Measurements from ENCODE around the gene LCN12.

The LCN12 gene

GRCh38 chr9:136979769-136980587 is 27.9 kb downstream of the LCN12 start:
- no peak overlapping the region for H3K4me3 Mint-ChIP-seq
- no peaks in the 10 kb centered on the region for H3K36me3 Mint-ChIP-seq
- ATAC-seq = no peak
- H3K27me3 Mint-ChIP-seq = peaks cover 79% of the 10 kb centered on the region
- H3K4me1 Mint-ChIP-seq = no peaks in the 10 kb centered on the region
- no peak overlapping the region for H3K27ac Mint-ChIP-seq
- no peaks in the 10 kb centered on the region for H3K9me3 Mint-ChIP-seq

DNA sequence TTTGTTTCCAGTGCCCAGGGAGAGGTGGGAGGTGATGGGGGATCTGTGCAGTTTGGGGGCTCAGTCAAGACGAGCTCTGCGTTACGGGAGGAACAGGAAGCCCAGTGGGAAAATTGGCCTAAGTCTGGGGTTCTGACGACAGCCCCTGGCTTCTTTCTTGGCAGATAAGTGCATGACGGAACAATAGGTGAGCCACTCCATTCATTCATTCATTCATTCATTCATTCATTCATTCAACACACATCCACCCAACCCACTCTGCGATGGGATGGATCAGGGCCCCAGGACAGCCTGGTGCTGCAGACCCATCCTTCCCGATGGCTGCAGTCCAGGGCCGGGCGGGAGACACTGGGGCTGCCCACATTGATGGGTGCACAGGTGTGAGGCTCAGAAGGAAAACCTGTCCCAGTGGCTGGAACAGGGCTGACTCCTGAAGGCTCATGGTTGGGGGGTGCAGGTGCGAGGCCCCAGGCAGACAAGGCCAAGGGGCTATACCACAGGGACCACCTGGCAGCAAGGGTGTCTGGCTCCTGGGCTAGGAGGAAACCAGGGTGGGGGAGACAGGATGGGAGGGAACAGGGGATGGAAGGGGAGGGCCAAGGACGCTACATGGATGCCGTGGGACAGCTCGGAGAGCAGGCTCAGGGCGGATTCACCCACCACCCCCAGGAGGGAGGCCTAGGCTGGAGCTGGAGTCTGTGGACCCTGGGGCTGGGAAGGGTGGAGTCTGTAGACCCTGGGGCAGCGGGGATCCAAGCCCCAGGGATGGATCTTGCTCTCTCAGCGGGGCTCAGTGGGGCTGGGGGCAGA is 28.8 kb downstream of the LCN12 start:
- no peak overlapping the region for H3K27ac Mint-ChIP-seq
- no peak for ATAC-seq
- no peaks in the 10 kb centered on the region for H3K36me3 Mint-ChIP-seq
- no peaks in the 10 kb centered on the region for H3K9me3 Mint-ChIP-seq
- peaks cover 71% of the 10 kb centered on the region for H3K27me3 Mint-ChIP-seq
- H3K4me3 Mint-ChIP-seq = no peak overlapping the region
- H3K4me1 Mint-ChIP-seq = no peaks in the 10 kb centered on the region

DNA sequence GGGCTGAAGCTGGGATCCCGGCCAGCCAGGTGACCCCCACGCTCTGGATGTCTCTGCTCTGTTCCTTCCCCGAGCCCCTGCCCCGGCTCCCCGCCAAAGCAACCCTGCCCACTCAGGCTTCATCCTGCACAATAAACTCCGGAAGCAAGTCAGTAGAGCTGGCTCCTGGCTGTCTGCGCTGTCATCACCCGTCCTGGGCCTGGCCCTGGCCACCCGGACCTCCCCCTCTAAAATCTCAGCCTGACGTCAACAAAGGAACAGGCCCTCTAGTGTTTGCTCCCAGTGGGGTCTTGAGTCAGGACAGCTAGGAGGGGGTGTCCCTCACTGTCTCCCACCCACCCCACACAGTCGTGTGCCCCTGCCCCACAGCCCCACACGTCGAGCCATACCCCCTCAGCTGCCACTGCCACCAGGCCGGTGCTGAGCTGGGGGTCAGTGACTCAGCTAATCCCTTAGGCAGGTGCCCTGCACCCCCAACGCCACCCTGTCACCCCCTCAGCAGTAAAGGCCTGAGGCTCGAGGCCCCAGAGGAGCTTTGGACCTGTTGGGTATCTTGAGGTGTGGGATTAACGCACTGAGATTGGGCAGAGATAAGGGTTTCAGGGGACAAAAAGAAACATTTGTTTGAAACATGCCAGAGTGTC is 29.6 kb downstream of the LCN12 start:
- no peaks in the 10 kb centered on the region for H3K9me3 Mint-ChIP-seq
- H3K27me3 Mint-ChIP-seq = peaks cover 67% of the 10 kb centered on the region
- no peaks in the 10 kb centered on the region for H3K4me1 Mint-ChIP-seq
- ATAC-seq = no peak
- no peak overlapping the region for H3K4me3 Mint-ChIP-seq
- H3K36me3 Mint-ChIP-seq = no peaks in the 10 kb centered on the region
- H3K27ac Mint-ChIP-seq = no peak overlapping the region

- no peak within 1 kb of the TSS for H3K4me3 Mint-ChIP-seq
Measured at GRCh38 chr9:136982232-136983051, 30.4 kb downstream of the LCN12 start, which contains the start of gene LCNL1. LCNL1 (plus strand) TSS chr9:136982993; CDS start chr9:136983587, 594 bp downstream.

GRCh38 chr9:136983167-136983566 is 31.1 kb downstream of the LCN12 start:
- no peak overlapping the region for H3K27ac Mint-ChIP-seq
- no peaks in the 10 kb centered on the region for H3K9me3 Mint-ChIP-seq
- no peak for ATAC-seq
- H3K4me3 Mint-ChIP-seq = no peak overlapping the region
- no peaks in the 10 kb centered on the region for H3K4me1 Mint-ChIP-seq
- H3K27me3 Mint-ChIP-seq = peaks cover 71% of the 10 kb centered on the region
- peaks cover 5% of the 10 kb centered on the region for H3K36me3 Mint-ChIP-seq

More at GRCh38 chr9:136982232-136983051, 30.4 kb downstream of the LCN12 start, which contains the start of gene LCNL1:
- no peaks in the 10 kb centered on the region for H3K36me3 Mint-ChIP-seq
- H3K27me3 Mint-ChIP-seq = peaks cover 67% of the 10 kb centered on the region
- H3K27ac Mint-ChIP-seq = no peak within 1 kb of the TSS
- no peaks in the 10 kb centered on the region for H3K4me1 Mint-ChIP-seq
- H3K9me3 Mint-ChIP-seq = no peaks in the 10 kb centered on the region
- ATAC-seq = no peak

DNA sequence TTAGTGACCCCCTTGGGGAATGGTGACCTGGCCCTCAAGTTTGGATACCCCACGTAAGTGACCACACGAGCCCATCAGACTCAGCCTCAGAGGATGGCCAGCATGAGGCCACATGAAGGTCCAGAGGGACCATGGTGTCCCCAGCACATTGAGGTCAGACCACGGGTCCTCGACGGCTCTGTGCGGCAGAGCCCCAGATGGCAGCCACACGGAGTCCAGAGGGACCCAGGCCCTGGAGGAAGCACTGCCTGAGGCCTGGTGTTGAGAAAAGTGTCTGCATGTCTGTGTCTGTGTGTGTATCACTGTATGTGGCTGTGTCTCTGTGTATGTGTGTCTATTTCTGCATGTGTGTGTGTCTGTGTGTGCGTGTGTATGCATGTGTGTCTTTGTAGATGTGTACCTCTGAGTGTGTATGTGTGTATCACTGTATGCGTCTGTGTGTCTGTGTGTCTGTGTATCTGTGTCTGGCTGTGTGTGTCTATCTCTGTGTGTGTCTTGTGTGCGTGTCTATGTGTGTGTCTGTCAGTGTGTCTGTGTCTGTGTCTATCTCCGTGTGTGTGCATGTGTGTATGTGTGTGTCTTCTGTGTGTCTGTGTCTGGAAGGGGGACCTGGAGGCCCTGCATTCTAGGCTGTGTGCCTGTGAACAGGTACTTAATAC is 31.7 kb downstream of the LCN12 start:
- Mint-ChIP-seq H3K27me3 (peaks cover 73% of the 10 kb centered on the region), H3K36me3 (peaks cover 5% of the 10 kb centered on the region), H3K4me3 (no peak overlapping the region), H3K9me3 (no peaks in the 10 kb centered on the region), H3K4me1 (no peaks in the 10 kb centered on the region), H3K27ac (no peak overlapping the region)
- ATAC-seq = no peak

DNA sequence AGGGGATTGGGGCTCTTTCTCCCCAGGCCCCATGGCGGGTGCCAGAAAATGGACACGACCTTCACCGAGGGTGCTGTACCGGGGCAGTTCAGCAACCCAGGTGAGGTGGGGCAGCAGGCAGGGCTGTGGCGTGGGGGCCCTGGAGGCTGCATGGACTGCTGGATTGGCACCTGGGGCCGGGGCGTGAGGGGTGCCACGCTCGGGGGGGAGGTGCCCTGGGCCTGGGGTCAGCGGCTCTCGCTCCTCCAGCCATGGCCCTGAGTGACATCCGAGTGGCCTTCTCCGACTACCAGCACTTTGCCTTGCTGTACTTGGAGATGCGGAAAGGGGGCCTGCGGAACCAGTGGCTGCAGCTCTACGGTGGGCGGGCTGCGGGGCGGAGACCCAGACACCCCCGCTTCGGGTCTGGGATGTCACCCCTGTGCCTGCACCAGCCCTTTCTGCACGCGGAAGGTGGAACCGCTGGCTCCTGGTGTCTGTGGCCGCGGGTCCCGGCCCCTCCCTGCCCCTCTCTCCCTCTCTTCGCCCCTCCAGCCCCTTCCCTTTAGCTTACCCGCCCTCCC is 32.5 kb downstream of the LCN12 start:
- ATAC-seq = no peak

DNA sequence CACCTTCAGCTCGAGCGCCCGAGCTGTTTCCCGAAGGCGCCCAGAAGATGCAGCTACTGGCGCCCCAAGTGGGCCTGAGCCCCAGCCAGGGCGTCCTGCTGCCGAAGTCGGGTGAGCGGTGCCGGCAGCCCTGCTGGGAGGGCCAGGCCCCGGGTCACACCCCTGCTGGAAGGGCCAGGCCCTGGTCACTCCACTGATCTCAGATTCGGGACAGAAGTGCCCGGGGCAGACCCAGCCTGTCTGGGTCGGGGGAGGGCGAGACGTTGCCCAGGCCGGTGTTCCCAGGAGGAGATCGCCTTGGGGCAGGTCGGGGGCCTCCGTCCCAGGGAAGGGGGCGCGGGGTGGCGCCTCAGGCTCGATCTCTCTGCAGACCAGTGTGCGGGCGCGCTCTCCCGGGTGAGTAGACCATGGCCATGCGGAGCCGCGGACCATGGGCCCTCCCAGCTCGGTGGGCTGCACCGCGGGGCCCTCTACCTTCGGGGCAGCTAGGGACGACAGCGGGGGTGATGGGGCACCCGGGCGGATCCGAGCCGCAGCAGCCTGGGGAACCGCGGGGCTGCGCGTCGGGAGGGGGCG is 33.0 kb downstream of the LCN12 start:
- no peak overlapping the region for H3K4me3 Mint-ChIP-seq
- H3K4me1 Mint-ChIP-seq = no peaks in the 10 kb centered on the region
- no peaks in the 10 kb centered on the region for H3K9me3 Mint-ChIP-seq
- ATAC-seq = peak; percentile 5
- peaks cover 67% of the 10 kb centered on the region for H3K27me3 Mint-ChIP-seq
- no peak overlapping the region for H3K27ac Mint-ChIP-seq
- H3K36me3 Mint-ChIP-seq = peaks cover 5% of the 10 kb centered on the region

More for the DNA sequence above, 32.5 kb downstream of the LCN12 start:
- no peak overlapping the region for H3K4me3 Mint-ChIP-seq
- peaks cover 5% of the 10 kb centered on the region for H3K36me3 Mint-ChIP-seq
- H3K27me3 Mint-ChIP-seq = peaks cover 73% of the 10 kb centered on the region
- no peaks in the 10 kb centered on the region for H3K9me3 Mint-ChIP-seq
- no peak overlapping the region for H3K27ac Mint-ChIP-seq
- no peaks in the 10 kb centered on the region for H3K4me1 Mint-ChIP-seq

DNA sequence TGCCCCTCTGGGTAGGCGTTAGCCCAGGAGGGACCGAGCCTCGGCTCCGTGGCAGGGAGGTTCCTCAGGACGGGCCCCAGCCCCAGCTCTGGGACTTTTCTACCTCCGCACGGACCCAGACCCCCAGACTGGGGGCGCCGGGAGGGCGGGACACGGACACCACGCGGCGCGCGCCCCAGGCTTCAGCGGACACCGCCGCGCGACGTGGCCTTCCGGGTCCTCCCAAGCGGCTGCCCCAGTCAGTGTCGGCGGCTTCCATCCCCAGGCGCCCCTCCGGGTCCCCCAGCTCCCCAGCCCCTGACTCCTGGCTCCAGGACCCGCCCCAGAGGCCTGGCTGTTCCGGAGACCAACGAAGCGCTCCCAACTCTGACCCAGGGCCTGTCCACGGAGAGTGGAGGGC is 33.8 kb downstream of the LCN12 start:
- peaks cover 60% of the 10 kb centered on the region for H3K27me3 Mint-ChIP-seq
- H3K27ac Mint-ChIP-seq = no peak overlapping the region
- ATAC-seq = no peak
- H3K4me3 Mint-ChIP-seq = no peak overlapping the region
- H3K9me3 Mint-ChIP-seq = no peaks in the 10 kb centered on the region
- peaks cover 5% of the 10 kb centered on the region for H3K36me3 Mint-ChIP-seq
- H3K4me1 Mint-ChIP-seq = no peaks in the 10 kb centered on the region

- Mint-ChIP-seq H3K4me1 (peaks cover 15% of the 10 kb centered on the region), H3K9me3 (no peaks in the 10 kb centered on the region), H3K27me3 (peaks cover 30% of the 10 kb centered on the region), H3K27ac (no peak overlapping the region), H3K4me3 (no peak overlapping the region), H3K36me3 (peaks cover 5% of the 10 kb centered on the region)
- ATAC-seq = no peak
Measured at GRCh38 chr9:136988872-136989271, 36.8 kb downstream of the LCN12 start.

DNA sequence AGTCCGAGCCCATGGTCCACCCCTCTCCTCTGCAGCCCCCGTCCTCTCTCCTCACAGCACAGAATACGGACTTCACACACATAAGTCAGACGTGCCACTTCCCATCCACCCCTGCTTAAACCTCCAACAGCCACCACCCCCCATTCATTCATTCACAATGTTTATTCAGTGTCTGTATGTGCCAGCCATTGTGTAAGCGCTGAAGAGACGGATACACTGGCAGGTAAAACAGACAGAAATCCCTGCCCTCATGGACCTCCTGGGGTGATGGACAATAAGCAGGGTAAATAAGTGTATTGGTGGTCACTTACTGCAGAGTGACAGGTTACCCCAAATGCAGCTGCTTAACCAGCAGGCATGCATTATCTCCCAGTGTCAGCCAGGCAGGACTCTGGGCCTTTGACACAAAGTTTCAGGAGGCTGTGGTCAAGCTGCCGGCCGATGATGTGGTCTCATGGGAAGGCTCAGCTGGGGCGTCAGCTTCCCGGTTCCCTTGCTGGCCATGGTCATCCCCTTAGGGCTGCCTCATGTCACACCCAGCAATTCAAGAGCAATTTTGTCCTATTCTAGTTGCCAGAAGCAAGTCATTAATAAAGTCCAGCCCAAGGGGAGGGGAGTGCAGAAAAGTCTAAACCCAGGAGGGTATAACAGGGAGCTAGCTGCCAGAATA is 38.3 kb downstream of the LCN12 start:
- H3K36me3 Mint-ChIP-seq = peaks cover 5% of the 10 kb centered on the region
- no peak overlapping the region for H3K4me3 Mint-ChIP-seq
- H3K27me3 Mint-ChIP-seq = peaks cover 17% of the 10 kb centered on the region
- H3K4me1 Mint-ChIP-seq = peaks cover 18% of the 10 kb centered on the region
- no peak overlapping the region for H3K27ac Mint-ChIP-seq
- ATAC-seq = no peak
- no peaks in the 10 kb centered on the region for H3K9me3 Mint-ChIP-seq

DNA sequence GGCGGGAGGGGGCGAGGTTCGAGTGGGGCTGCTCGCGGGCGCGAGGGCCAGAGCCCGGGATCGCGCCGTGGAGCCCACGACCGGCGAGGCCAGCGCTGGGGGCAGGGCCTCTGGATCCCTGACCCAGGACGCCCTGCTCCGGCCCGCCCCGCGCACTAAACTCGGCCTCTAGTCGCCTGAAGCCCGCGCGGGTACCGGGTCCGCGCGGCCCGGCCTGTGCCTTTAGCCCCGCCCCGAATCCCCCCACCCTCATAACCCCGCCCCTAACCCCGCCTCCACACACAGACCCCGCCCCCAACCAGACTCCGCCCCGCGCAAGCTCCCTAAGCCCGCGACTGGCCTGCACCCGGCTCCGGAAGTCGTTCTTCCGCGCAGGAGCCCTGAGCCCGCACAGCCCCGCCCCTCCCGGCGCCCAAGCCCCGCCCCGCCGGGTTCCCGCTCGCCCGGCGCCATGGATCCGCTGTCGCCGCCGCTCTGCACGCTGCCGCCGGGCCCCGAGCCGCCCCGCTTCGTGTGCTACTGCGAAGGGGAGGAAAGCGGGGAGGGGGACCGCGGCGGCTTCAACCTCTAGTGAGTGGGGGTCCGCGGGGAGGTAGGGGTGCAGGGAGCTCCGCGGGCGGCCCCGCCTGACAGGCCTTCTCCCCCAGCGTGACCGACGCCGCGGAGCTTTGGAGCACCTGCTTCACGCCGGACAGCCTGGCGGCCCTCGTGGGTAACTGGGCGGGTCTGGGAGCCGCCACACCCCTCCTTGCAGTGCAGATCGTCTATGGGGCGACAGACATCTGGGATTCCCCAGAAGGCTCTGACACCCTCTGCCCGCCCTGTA is 40.1 kb downstream of the LCN12 start, which contains the start of gene PAXX:
TSS of gene PAXX (plus strand) at position 430 of the 826 bp plus-strand sequence. CDS start at position 452, 22 bp downstream.
- peaks cover 5% of the 10 kb centered on the region for H3K36me3 Mint-ChIP-seq
- peak within 1 kb of the TSS; percentile 85 for H3K27ac Mint-ChIP-seq
- peak; percentile 92 for ATAC-seq
- H3K27me3 Mint-ChIP-seq = peaks cover 12% of the 10 kb centered on the region
- H3K9me3 Mint-ChIP-seq = no peaks in the 10 kb centered on the region
- H3K4me1 Mint-ChIP-seq = peaks cover 32% of the 10 kb centered on the region
- peak within 1 kb of the TSS; percentile 87 for H3K4me3 Mint-ChIP-seq

Data from stimulated activated memory B cell treated with anti-CD40 and anti-IgM and Interleukin-4, amounts not matched to agents 10 μg/mL and 1 μg/mL and 100 μg/mL, for 72 hours (primary cell).